HEK293T (cell line): ENCODE results near the gene EPHA3.

Source experiments
- FOXM1 ChIP-seq: fragments of 450-650 bp; IDR thresholded peaks from 2 replicates; pipeline ENCODE4 v1.6.1; 2017; ENCODE audit warnings: mild to moderate bottlenecking, borderline replicate concordance
- LEF1 ChIP-seq: fragments of 450-650 bp; IDR thresholded peaks from 2 replicates; pipeline ENCODE4 v1.6.1; 2017; ENCODE audit warnings: mild to moderate bottlenecking, borderline replicate concordance
- ZNF384 ChIP-seq: fragments of 450-650 bp; IDR thresholded peaks from 2 replicates; pipeline ENCODE4 v1.6.1; 2016

DNA sequence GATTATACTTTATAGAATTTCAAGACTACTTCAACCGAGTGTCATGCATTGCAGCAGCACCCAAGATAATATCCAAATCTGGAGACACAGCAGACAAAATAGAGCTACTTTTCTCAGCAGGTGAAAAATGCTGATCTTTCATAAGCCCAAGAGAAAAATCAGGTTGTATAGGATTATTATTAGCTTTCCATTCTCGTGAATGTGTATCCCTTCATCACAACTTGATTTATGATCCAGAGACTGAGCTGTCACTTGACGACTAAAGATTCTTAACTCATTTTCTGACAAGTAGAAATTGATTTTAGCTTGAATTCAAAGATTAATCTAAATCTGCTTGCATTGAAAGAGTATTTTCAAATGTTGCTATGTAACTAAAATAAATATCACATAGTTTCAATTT lies 32.4 kb downstream of the EPHA3 start:
- TF ChIP-seq FOXM1 (no peak), LEF1 (no peak), ZNF384 (no peak)
